ENCODE measurements around the gene ZNF260. TPM values are rescaled to one million over a fixed set of nuclear protein-coding genes. Genes with fewer than 3 reads are reported as not detected.
"Not testable (repeated sequence)": the region's sequence is repeated elsewhere in the genome, so short reads cannot be mapped to it uniquely, and the experiment has no call there.

ZNF260 gene
- total RNA-seq, 1 donor from 2014 or later, result 6.7 TPM

GRCh38 chr19:36492689-36493453, 35.2 kb downstream of the ZNF260 start:
- DNase-seq (ENCODE audit: low spot score); intact Hi-C loops (cut with DNase I): not testable (repeated sequence)

GRCh38 chr19:36490846-36491245, 37.2 kb downstream of the ZNF260 start:
- DNase-seq (ENCODE audit: low spot score); intact Hi-C loops (cut with DNase I): not testable (repeated sequence)

DNA sequence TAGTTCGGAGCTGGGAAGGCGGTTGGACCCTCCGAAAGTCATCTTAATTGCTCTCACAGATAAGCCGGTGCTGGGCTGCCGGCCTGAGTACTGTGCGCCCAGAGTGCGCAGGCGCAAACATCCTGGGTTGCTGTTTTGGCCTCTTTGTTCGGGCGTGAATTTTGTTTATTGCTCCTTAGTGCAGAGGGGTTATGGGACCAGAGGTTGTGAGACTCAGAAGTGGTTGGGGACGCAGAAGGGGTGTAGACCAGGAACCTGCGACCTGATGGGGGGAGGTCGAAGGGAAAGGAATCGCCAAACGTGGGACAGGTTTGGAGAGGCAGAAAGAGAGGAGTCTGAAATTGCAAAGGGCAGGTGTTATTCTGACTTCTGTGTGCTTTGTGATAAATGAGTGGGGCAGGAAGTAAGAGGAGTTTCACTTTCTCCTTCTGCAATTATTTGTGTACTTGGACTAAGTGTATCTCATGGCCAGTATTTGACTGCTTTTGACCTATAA, 38.1 kb downstream of the ZNF260 start:
- no peak for DNase-seq (ENCODE audit: low spot score)
- intact Hi-C loops (cut with DNase I), result loop anchor here (1.0 to 10.0 kb wide), 3 partner anchors 38 to 275 kb away; partner anchors contain the start of genes ZFP82, ZNF146, ZNF260 and ZNF565

GRCh38 chr19:36489118-36489919, 38.8 kb downstream of the ZNF260 start, which contains the start of gene ZNF566:
TSS of gene ZNF566 (minus strand) at chr19:36489561. CDS start at chr19:36476557, 13,004 bp downstream.
- intact Hi-C loops (cut with DNase I), result loop anchor here (1.0 to 10.0 kb wide), 3 partner anchors 39 to 275 kb away; partner anchors contain the start of genes ZFP82, ZNF146, ZNF260 and ZNF565
- DNase-seq (ENCODE audit: low spot score), result peak; percentile 92

DNA sequence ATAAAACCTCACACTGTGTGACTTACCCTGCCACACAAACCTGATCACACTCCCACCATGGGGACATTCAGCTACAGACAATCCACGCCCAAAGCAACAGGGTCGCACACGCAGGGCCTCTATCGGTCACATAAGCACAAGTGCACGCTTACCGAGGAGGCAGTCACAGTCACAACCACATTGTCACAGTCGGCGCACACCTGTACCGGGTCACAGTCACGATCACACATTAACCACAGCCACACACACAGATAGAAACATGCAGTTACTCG, 39.3 kb downstream of the ZNF260 start:
- DNase-seq (ENCODE audit: low spot score), result no peak
- intact Hi-C loops (cut with DNase I), result loop anchor here (1.0 to 10.0 kb wide), 3 partner anchors 40 to 274 kb away; partner anchors contain the start of genes ZFP82, ZNF146, ZNF260 and ZNF565

DNA sequence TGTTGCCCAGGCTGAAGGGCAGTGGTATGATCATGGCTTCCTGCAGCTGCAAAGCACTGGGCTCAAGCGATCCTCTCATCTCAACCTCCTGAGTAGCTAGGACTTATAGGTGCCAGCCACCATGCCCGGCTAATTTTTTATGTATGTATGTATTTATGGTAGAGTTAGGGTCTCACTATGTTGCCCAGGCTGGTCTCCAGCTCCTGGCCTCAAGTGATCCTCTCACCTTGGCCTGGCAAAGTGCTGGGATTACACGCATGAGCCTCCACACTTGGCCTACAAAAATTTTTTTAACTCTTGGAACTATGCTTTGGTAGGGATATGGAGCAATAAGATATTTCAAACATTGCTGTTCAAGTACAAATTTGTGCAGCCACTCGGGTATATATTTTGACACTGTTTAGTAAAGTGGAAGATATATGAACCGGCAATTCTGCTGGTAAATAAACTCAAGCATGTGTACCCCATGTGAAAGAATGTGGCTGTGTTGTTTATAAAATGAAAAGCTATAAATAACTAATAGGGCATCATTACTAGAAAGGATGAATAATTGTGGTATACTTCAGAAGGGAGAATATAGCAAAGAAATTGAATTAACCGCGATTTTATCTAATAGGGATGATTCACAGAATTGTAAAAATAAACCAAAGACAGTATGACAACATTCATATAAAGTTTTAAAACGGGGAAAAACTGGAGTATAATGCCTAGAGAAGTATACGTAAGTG, 39.8 kb downstream of the ZNF260 start:
- no peak for DNase-seq (ENCODE audit: low spot score)
- intact Hi-C loops (cut with DNase I), result loop anchor here (2.0 to 10.0 kb wide), 2 partner anchors 69 to 273 kb away; partner anchors contain the start of genes ZFP82, ZNF146 and ZNF565

- intact Hi-C loops (cut with DNase I), result loop anchor here (10.0 kb wide), 1 partner anchor 269 kb away; the partner anchor contains the start of genes ZNF146 and ZNF565
- DNase-seq (ENCODE audit: low spot score), result no peak
These were observed 44.4 kb downstream of the ZNF260 start for GRCh38 chr19:36483653-36484052.

DNA sequence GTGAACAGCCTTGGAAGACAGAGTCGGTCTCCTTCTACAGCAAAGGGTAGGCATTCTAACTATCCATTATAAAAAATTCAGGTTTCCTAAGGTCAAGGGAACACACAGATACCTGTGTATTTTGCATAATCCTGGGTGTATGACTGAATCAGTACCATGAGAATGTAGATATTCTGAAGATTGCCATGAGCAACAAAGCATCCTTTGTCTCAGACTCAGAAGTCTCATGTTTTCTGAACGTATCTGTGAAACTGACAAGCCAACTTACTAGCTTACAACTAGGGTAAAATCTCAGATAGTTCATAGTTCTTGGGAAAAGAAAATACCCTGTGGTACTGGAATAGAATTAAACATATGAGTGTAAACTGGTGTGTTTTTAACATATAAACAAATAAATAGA, 45.2 kb downstream of the ZNF260 start:
- intact Hi-C loops (cut with DNase I), result loop anchor here (10.0 kb wide), 1 partner anchor 268 kb away; the partner anchor contains the start of genes ZNF146 and ZNF565
- DNase-seq (ENCODE audit: low spot score), result no peak

Other genes with a start within 250 kb of the ZNF260 start
- 3.2 TPM for gene ZFP14, start 149.1 kb downstream of the ZNF260 start, total RNA-seq
- 5.7 TPM for gene ZFP82, start 109.6 kb downstream of the ZNF260 start, total RNA-seq
- 8.3 TPM for gene ZNF566, start 38.7 kb downstream of the ZNF260 start, total RNA-seq
- gene ZNF529, start 45.0 kb upstream of the ZNF260 start, total RNA-seq, result 17.3 TPM
- gene ZNF382, start 77.0 kb upstream of the ZNF260 start, total RNA-seq, result 20.4 TPM
- gene ZNF461, start 138.6 kb upstream of the ZNF260 start, total RNA-seq, result 7.0 TPM
- 3.0 TPM for gene ZNF567, start 159.3 kb upstream of the ZNF260 start, total RNA-seq
- 3.3 TPM for gene ZNF850, start 244.5 kb upstream of the ZNF260 start, total RNA-seq

Measured in cardiac septum (tissue), 1 donor.